Fibroblast of pulmonary artery (primary cell): ENCODE results near the gene ZBTB38.

Experiments
- DNase-seq: peaks from one replicate; pipeline ENCODE4 v3.0.0-alpha.2; 2010; ENCODE audit warnings: low read depth
- H3K4me3 ChIP-seq: replicated peaks from 2 replicates; pipeline ENCODE4 v1.5.1; 2011; ENCODE audit warnings: low read depth, mild to moderate bottlenecking, control low read depth, low read length, moderate library complexity
- TF ChIP-seq, protein P1 (sequence below): IDR thresholded peaks from 2 replicates; pipeline ENCODE4 v1.5.1; 2011; ENCODE audit warnings: mild to moderate bottlenecking, control low read depth, low read length, inconsistent platforms; ENCODE audit errors: missing control alignments

Gene ZBTB38

DNA sequence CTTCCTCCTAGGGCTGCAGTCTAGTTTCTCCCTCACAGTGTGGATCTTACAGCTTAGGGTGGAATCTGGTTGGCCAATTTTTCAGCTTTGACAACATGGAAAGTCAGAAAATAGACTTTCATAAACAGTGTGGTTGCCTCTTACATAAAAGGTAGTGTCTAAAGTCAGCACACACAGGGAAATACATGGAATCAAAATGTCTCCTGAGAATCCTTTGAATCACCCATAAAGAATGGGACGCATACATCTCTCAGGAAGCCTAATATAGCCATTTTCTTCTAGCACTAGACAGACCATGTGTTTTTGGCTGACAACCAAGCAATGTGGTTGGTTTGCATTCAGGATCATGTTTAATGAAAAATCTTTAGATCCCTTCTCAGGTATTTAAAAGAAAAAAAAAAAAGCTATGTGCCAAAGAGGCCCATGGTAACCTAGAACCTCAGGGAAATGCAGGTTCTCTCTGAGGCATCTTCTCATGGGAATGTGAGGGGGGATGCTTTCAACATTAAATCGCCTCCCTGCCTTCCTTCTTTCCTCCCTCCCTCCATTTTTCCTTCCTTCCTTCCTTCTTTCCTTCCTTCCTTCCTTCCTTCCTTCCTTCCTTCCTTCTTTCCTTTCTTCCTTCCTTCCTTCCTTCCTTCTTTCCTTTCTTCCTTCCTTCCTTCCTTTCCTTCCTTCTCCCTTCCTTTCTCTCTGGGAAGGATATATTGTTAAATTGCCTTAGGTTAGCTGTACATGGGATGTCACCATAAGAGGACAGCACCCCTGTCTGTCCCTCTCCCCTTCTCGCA is 34.3 kb upstream of the ZBTB38 start:
- no peak for DNase-seq
- TF ChIP-seq, protein P1, sequence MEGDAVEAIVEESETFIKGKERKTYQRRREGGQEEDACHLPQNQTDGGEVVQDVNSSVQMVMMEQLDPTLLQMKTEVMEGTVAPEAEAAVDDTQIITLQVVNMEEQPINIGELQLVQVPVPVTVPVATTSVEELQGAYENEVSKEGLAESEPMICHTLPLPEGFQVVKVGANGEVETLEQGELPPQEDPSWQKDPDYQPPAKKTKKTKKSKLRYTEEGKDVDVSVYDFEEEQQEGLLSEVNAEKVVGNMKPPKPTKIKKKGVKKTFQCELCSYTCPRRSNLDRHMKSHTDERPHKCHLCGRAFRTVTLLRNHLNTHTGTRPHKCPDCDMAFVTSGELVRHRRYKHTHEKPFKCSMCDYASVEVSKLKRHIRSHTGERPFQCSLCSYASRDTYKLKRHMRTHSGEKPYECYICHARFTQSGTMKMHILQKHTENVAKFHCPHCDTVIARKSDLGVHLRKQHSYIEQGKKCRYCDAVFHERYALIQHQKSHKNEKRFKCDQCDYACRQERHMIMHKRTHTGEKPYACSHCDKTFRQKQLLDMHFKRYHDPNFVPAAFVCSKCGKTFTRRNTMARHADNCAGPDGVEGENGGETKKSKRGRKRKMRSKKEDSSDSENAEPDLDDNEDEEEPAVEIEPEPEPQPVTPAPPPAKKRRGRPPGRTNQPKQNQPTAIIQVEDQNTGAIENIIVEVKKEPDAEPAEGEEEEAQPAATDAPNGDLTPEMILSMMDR = no peak
- H3K4me3 ChIP-seq = no peak overlapping the region

DNA sequence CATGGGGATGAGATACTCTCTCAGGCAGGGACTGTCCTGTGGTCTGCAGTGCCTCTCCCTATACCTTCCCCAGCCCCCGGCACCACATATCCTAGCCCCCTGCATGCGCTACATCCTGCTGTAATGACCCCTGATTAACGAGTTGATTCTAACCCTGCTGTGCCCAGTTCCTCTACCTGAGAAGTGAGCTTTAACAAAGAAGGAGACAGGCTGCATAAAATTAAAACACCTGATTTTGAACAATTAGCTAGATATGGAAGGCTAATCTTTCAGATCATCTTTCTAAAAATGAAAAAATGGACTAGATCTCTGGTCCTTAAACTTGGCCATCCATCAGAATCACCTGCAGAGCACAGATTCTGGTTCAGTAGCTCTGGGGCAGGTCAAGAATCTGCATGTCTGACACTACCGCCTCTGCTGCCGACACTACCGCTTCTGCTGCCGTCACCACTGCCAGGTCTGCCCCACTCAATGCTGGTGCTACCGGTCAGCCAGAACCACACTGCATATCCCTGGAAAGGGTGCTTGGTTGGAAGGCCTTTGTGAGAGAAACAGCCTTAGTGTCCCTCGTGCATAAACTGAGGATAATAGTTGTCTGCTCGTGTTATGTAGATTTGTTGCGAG is 33.6 kb upstream of the ZBTB38 start:
- H3K4me3 ChIP-seq = no peak overlapping the region
- DNase-seq = no peak
- TF ChIP-seq, protein P1 = no peak

GRCh38 chr3:141335531-141336061 is 32.7 kb upstream of the ZBTB38 start:
- TF ChIP-seq, protein P1 = no peak
- no peak for DNase-seq
- no peak overlapping the region for H3K4me3 ChIP-seq

DNA sequence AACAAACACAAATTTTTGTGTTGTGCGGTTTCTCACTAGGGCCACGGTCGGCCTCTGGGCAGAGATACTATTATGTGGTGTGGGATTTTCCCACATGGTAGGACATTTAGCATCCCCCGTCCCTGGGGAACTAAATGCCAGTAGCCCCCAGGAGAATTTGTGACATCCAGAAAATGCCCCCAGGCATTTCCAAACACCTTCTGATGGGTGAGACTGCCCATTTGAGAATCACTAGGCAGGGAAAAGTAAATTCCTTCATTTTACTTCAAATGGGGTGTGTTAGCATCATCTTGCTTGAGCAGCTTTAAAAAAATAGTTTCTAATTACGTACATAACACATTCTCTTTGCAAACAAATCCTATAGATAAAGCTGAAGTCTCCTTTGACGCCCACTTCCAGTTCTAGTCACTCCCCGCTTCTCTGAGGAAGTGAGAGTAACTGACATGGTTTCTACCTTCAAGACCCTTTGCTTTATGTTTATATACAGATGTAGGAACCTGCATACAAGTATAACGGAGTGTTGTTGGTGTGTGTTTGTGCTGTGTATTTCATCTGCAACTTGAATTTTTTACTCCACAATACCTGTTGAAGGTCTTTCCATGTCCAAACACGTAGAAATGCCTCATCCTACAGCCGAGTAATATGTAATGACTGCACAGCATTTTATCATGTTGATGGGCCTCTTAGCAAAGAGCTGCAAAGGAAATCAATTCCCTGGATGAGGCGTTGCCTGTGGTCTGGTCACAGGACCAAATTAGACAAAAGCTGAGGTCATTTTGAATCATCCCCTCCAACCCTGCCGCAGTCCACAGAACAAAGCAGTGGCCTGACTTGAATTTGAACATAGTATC is 31.4 kb upstream of the ZBTB38 start:
- TF ChIP-seq, protein P1 = no peak
- DNase-seq = peak; percentile 93
- no peak overlapping the region for H3K4me3 ChIP-seq

DNA sequence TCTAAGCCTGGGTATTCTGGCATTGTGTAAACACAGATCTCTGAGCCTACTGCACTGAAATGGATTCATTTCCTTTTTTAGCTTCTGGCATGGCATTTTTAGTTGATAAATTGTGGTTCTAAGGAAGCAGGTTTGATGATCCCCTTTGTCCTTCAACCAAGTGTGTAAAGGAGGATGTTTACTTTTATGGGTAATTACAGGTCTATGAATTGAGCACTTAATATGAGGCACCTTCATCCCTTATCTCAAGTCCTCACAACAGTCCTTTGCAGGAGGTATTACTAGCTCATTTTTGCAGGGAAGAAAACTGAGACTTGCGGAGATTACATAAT is 30.8 kb upstream of the ZBTB38 start:
- H3K4me3 ChIP-seq = no peak overlapping the region
- TF ChIP-seq, protein P1 = no peak
- no peak for DNase-seq

DNA sequence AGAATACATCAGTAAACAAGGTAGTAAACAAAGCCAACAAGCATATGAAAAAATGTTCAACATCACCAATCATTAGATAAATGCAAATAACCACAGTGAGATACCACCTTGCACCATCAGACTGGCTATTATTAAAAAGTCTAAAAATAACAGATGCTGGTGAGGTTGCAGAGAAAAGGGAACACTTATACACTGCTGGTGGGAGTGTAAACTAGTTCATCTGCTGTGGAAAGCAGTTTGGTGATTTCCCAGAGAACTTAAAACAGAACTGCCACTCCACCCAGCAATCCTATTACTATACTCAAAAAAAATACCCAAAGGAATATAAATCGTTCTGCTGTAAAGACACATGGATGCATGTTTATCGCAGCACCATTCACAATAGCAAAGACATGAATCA is 30.3 kb upstream of the ZBTB38 start:
- no peak overlapping the region for H3K4me3 ChIP-seq
- DNase-seq = no peak
- TF ChIP-seq, protein P1 = no peak
